BE2C (cell line): Measurements from ENCODE around the gene TASOR2.

Experiments used
- DNase-seq: peaks from one replicate; pipeline ENCODE4 v3.0.0-alpha.2; 2020
- H3K27me3 ChIP-seq: fragments of 250-450 bp; sonication (Bioruptor Pico); 2 replicates; pipeline ENCODE4 v1.5.1; 2020; ENCODE audit warnings: mild to moderate bottlenecking
- H3K36me3 ChIP-seq: fragments of 250-450 bp; sonication (Bioruptor Pico); 2 replicates; pipeline ENCODE4 v1.5.1; 2020; ENCODE audit warnings: mild to moderate bottlenecking
- H3K4me1 ChIP-seq: fragments of 250-450 bp; sonication (Bioruptor Pico); 2 replicates; pipeline ENCODE4 v1.5.1; 2020
- H3K4me3 ChIP-seq: 2 replicates; pipeline ENCODE4 v1.5.1; 2011; ENCODE audit warnings: low read depth, low read length
- H3K9me3 ChIP-seq: fragments of 250-450 bp; sonication (Bioruptor Pico); 2 replicates; pipeline ENCODE4 v1.5.1; 2020
- CTCF ChIP-seq: IDR thresholded peaks from 2 replicates; pipeline ENCODE4 v1.5.1; 2012; ENCODE audit warnings: mild to moderate bottlenecking, low read depth, low read length

The TASOR2 gene

GRCh38 chr10:5659702-5660528, 24.7 kb upstream of the TASOR2 start:
- H3K4me1 ChIP-seq = no peaks in the 10 kb centered on the region
- no peaks in the 10 kb centered on the region for H3K36me3 ChIP-seq
- H3K27me3 ChIP-seq = no peaks in the 10 kb centered on the region
- no peak overlapping the region for H3K4me3 ChIP-seq
- no peaks in the 10 kb centered on the region for H3K9me3 ChIP-seq
- DNase-seq = no peak
- TF ChIP-seq CTCF = no peak

- H3K27me3 ChIP-seq = no peaks in the 10 kb centered on the region
- no peaks in the 10 kb centered on the region for H3K36me3 ChIP-seq
- H3K4me1 ChIP-seq = no peaks in the 10 kb centered on the region
- H3K4me3 ChIP-seq = no peak overlapping the region
- no peaks in the 10 kb centered on the region for H3K9me3 ChIP-seq
- DNase-seq = no peak
- TF ChIP-seq CTCF = no peak
These were observed 23.6 kb upstream of the TASOR2 start for GRCh38 chr10:5661043-5661442.

- no peaks in the 10 kb centered on the region for H3K27me3 ChIP-seq
- no peak overlapping the region for H3K4me3 ChIP-seq
- DNase-seq = no peak
- no peaks in the 10 kb centered on the region for H3K36me3 ChIP-seq
- no peak for TF ChIP-seq CTCF
- H3K9me3 ChIP-seq = no peaks in the 10 kb centered on the region
- no peaks in the 10 kb centered on the region for H3K4me1 ChIP-seq
These were observed 21.7 kb upstream of the TASOR2 start for GRCh38 chr10:5662708-5663579.

- no peaks in the 10 kb centered on the region for H3K36me3 ChIP-seq
- no peaks in the 10 kb centered on the region for H3K9me3 ChIP-seq
- TF ChIP-seq CTCF = no peak
- H3K4me3 ChIP-seq = no peak overlapping the region
- no peaks in the 10 kb centered on the region for H3K4me1 ChIP-seq
- H3K27me3 ChIP-seq = no peaks in the 10 kb centered on the region
- no peak for DNase-seq
These were observed 20.8 kb upstream of the TASOR2 start for GRCh38 chr10:5663692-5664427.

- no peaks in the 10 kb centered on the region for H3K9me3 ChIP-seq
These were observed 19.1 kb upstream of the TASOR2 start for GRCh38 chr10:5665373-5666007.

More at GRCh38 chr10:5665373-5666007, 19.1 kb upstream of the TASOR2 start:
- no peak for DNase-seq
- no peaks in the 10 kb centered on the region for H3K36me3 ChIP-seq
- H3K27me3 ChIP-seq = no peaks in the 10 kb centered on the region
- peak overlapping the region; percentile 72 for H3K4me3 ChIP-seq
- TF ChIP-seq CTCF = no peak
- H3K4me1 ChIP-seq = no peaks in the 10 kb centered on the region
